ENCODE results near the gene LYVE1.

- TF ChIP-seq CTCF (IDR thresholded peaks at IDR 0.05): no peak
- TF ChIP-seq EZH2 (IDR thresholded peaks at IDR 0.05; ENCODE audit: borderline replicate concordance, insufficient read depth, low read depth, low read length, poor library complexity, severe bottlenecking): no peak
Measured at GRCh38 chr11:10609636-10610035, 41.2 kb upstream of the LYVE1 start.

Measured in B cell (primary cell).